PC-3 (cell line): ENCODE results near the gene WDR36.

Source experiments
- EZH2 ChIP-seq: fragments of 300-600 bp; sonication (generic); IDR thresholded peaks from one replicate; pipeline ENCODE4 v1.6.1; 2017; ENCODE audit warnings: antibody characterized with exemption, mild to moderate bottlenecking, low read length; ENCODE audit not compliant: unreplicated experiment
- TF ChIP-seq, protein P1 (sequence below): fragments of 300-600 bp; sonication (generic); conservative IDR thresholded peaks from 2 replicates; pipeline ENCODE4 v1.5.1; 2017; ENCODE audit warnings: antibody characterized with exemption, low read depth, mild to moderate bottlenecking, low read length

DNA sequence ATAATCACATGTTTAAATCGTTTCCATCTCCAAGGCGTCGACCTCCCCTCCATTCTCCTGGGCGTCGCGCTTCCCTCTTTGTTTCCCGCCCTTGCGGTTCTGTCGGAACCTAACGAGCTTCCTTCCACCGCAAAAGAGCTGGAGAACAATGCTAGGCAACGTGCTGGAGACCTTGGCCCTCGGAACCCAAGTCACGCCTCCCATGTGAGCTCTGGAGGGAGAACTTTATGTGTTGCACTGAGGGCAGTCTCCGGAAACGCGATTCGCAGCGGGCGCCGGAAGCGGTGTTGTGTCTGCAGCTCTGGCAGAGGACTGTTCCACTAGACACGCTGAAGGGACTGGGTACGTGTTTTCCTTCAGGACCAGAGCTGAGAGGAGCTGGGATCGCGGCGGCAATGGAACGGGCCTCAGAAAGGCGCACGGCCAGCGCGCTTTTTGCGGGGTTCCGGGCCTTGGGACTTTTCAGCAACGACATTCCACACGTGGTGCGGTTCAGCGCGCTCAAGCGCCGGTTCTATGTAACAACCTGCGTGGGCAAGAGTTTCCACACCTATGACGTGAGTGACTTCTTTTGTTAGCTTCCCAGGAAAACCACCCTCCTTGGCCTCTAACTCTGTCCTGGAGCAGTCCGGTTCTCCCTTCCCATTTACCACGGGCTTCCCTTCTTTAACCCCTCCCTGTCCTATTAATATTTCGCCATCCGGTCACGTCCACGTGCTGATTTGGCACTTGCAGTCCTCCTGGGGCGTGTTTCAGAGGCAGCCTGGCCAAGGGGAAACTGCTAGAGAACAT is at the start of gene WDR36:
- TF ChIP-seq, protein P1, sequence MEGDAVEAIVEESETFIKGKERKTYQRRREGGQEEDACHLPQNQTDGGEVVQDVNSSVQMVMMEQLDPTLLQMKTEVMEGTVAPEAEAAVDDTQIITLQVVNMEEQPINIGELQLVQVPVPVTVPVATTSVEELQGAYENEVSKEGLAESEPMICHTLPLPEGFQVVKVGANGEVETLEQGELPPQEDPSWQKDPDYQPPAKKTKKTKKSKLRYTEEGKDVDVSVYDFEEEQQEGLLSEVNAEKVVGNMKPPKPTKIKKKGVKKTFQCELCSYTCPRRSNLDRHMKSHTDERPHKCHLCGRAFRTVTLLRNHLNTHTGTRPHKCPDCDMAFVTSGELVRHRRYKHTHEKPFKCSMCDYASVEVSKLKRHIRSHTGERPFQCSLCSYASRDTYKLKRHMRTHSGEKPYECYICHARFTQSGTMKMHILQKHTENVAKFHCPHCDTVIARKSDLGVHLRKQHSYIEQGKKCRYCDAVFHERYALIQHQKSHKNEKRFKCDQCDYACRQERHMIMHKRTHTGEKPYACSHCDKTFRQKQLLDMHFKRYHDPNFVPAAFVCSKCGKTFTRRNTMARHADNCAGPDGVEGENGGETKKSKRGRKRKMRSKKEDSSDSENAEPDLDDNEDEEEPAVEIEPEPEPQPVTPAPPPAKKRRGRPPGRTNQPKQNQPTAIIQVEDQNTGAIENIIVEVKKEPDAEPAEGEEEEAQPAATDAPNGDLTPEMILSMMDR = no peak
- no peak for TF ChIP-seq EZH2
